PC-9 (cell line): Measurements from ENCODE around the gene CAPN13. TPM values are rescaled to one million over a fixed set of nuclear protein-coding genes. Genes with fewer than 3 reads are reported as not detected.

ENCODE experiments used
- BruUV-seq: library from RNA; stranded (reverse); fragments of 400-500 nt; replicated peaks from 2 replicates; lab custom pipeline; 2021; lab: Mats Ljungman, UMichigan
- CTCF ChIA-PET: fragments of 300-600 bp; sonication (Branson Sonifier 250); formaldehyde crosslinking; loops from one replicate; lab custom pipeline; 2022; ENCODE audit warnings: antibody characterized with exemption; lab: Charles Lee
- POLR2A ChIA-PET: fragments of 300-600 bp; sonication (Branson Sonifier 250); formaldehyde crosslinking; loops from one replicate; lab custom pipeline; 2022; ENCODE audit warnings: antibody characterized with exemption; ENCODE audit not compliant: unreplicated experiment; lab: Charles Lee
- DNase-seq, 2 experiments: peaks; one replicate each; pipeline versions ENCODE4 v3.0.0 to v3.0.0-alpha.2; 2015 to 2022; ENCODE audit warnings: mixed read lengths in 1 of 2
- H2AFZ ChIP-seq: fragments of 200-600 bp; sonication (generic); 2 replicates; pipeline ENCODE4 v1.8.1; 2017; ENCODE audit warnings: antibody characterized with exemption
- H3F3A ChIP-seq: fragments of 200-600 bp; sonication (generic); 2 replicates; pipeline ENCODE4 v1.8.1; 2017; ENCODE audit warnings: antibody characterized with exemption, mild to moderate bottlenecking, low read depth; ENCODE audit not compliant: insufficient read depth
- H3K27ac ChIP-seq: fragments of 200-600 bp; sonication (generic); 2 replicates; pipeline ENCODE4 v1.6.1; 2016; ENCODE audit warnings: mixed run types
- H3K27me3 ChIP-seq: fragments of 200-600 bp; sonication (generic); 2 replicates; pipeline ENCODE4 v1.6.1; 2016; ENCODE audit warnings: low read depth, mixed run types; ENCODE audit not compliant: insufficient read depth
- H3K36me3 ChIP-seq: fragments of 200-600 bp; sonication (generic); 2 replicates; pipeline ENCODE4 v1.6.1; 2016; ENCODE audit warnings: low read depth, mixed run types
- H3K4me1 ChIP-seq: fragments of 200-600 bp; sonication (generic); replicated peaks from 2 replicates; pipeline ENCODE4 v1.6.1; 2016; ENCODE audit warnings: mixed run types; ENCODE audit not compliant: insufficient read depth
- H3K4me2 ChIP-seq: fragments of 200-600 bp; sonication (generic); 2 replicates; pipeline ENCODE4 v1.6.1; 2017; ENCODE audit warnings: mixed run types
- H3K4me3 ChIP-seq: fragments of 200-600 bp; sonication (generic); 2 replicates; pipeline ENCODE4 v1.6.1; 2016; ENCODE audit warnings: mixed run types
- H3K79me2 ChIP-seq: fragments of 200-600 bp; sonication (generic); 2 replicates; pipeline ENCODE4 v1.6.1; 2017; ENCODE audit warnings: low read depth, mixed run types
- H3K9me2 ChIP-seq: fragments of 200-600 bp; sonication (generic); 2 replicates; pipeline ENCODE4 v1.8.1; 2017; ENCODE audit warnings: mild to moderate bottlenecking; ENCODE audit not compliant: insufficient read depth
- H3K9me3 ChIP-seq: fragments of 200-600 bp; sonication (generic); 2 replicates; pipeline ENCODE4 v1.8.1; 2016; ENCODE audit warnings: low read depth; ENCODE audit not compliant: insufficient read depth
- H4K20me1 ChIP-seq: fragments of 200-600 bp; sonication (generic); 2 replicates; pipeline ENCODE4 v1.8.1; 2017; ENCODE audit not compliant: insufficient read depth
- CTCF ChIP-seq: fragments of 200-600 bp; sonication (generic); conservative IDR thresholded peaks from 2 replicates; pipeline ENCODE4 v1.6.1; 2017; ENCODE audit warnings: mixed run types, antibody characterized with exemption, mild to moderate bottlenecking, moderate library complexity
- EZH2 ChIP-seq: fragments of 200-600 bp; sonication (generic); IDR thresholded peaks from 2 replicates; pipeline ENCODE4 v1.8.0; 2017; ENCODE audit warnings: antibody characterized with exemption, low read depth
- intact Hi-C: fragments of 100-400 bp; cut with micrococcal nuclease; formaldehyde crosslinking; loops from one replicate; pipeline ENCODE4 v1.10.0; 2022; ENCODE audit not compliant: unreplicated experiment
- total RNA-seq: library from RNA; stranded (reverse); gene quantifications from 2 replicates; pipeline ENCODE4 v1.2.3, GENCODE V29; 2021

CAPN13 gene
- total RNA-seq, 1 experiment from 2014 or later, result 1.5 TPM

DNA sequence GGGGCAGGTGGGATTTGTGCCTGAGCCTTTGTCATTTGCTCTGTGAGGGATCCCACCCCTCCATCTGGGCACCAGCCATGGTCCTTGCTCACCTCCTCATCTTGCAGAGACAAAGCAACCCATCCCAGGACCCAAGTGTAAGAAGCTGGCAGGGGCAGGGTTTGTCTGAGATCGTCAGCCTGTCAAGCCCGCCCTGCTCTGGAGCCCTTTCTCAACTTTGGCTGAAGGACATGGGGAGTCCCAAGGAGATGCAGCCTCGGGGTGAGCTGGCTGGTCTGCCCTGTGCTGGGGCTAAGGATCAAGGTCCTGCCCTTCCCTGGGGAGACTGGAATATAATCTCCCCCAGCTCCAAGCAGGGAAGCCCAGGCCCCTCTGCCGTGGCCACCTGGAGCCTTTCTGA lies 86.0 kb downstream of the CAPN13 start:
- Histone ChIP-seq H3F3A (no peaks in the 10 kb centered on the region), H3K9me3 (no peaks in the 10 kb centered on the region), H3K79me2 (no peaks in the 10 kb centered on the region), H4K20me1 (no peaks in the 10 kb centered on the region), H3K4me1 (no peaks in the 10 kb centered on the region), H2AFZ (no peak overlapping the region), H3K9me2 (no peaks in the 10 kb centered on the region), H3K4me3 (no peak overlapping the region), H3K4me2 (no peak overlapping the region), H3K27ac (no peak overlapping the region), H3K27me3 (no peaks in the 10 kb centered on the region), H3K36me3 (no peaks in the 10 kb centered on the region)
- DNase-seq, result no peak
- ChIA-PET POLR2A (no interaction called here), CTCF (no interaction called here)
- no peak for TF ChIP-seq EZH2
- TF ChIP-seq CTCF, result no peak
- no TSS peak for BruUV-seq
- intact Hi-C loops, result no loop called here

DNA sequence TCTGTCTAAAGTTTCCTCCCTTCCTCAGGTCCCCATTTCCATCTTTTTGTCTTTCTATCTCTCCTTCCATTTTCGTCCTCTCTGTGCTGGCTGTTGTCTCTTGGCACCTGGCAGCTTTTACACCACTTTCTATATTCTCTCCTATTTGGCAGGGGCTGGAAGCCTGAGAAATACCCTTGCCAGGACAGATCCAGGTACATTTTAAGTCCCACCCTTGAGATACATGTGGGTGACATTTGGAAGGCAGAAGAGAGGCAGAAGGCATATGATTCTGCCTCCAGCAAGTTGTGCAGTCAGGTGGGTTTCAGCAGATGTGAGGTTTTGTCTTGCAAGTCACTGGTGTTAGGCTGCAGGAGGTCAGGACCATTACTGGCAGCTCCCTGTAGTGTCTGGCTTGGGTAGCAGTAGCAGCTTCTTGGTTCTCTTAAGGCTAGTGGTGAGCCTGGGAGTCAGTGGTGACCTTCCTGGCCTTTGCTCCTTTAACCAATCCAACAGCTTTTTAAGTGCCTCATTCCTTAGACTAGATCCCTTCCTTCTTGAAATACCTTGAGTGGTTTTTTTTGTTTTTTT lies 90.1 kb downstream of the CAPN13 start:
- H4K20me1 ChIP-seq, result no peaks in the 10 kb centered on the region
- no peaks in the 10 kb centered on the region for H3K36me3 ChIP-seq
- H3K4me3 ChIP-seq, result no peak overlapping the region
- H2AFZ ChIP-seq, result no peak overlapping the region
- intact Hi-C loops, result loop anchor here (10.0 kb wide), 2 partner anchors 718 to 1118 kb away; no protein-coding TSS in a partner anchor
- H3K4me2 ChIP-seq, result no peak overlapping the region
- no peaks in the 10 kb centered on the region for H3K79me2 ChIP-seq
- no peaks in the 10 kb centered on the region for H3K4me1 ChIP-seq
- CTCF ChIA-PET, result no interaction called here
- H3K9me2 ChIP-seq, result no peaks in the 10 kb centered on the region
- no peak for DNase-seq
- POLR2A ChIA-PET, result no interaction called here
- H3K9me3 ChIP-seq, result no peaks in the 10 kb centered on the region
- no peaks in the 10 kb centered on the region for H3F3A ChIP-seq
- H3K27ac ChIP-seq, result no peak overlapping the region
- TF ChIP-seq EZH2 (no peak), CTCF (no peak)
- BruUV-seq, result no TSS peak
- no peaks in the 10 kb centered on the region for H3K27me3 ChIP-seq

GRCh38 chr2:30716123-30716900 lies 90.9 kb downstream of the CAPN13 start:
- no peak overlapping the region for H2AFZ ChIP-seq
- H3K4me1 ChIP-seq, result no peaks in the 10 kb centered on the region
- H3K9me3 ChIP-seq, result no peaks in the 10 kb centered on the region
- intact Hi-C loops, result loop anchor here (10.0 kb wide), 2 partner anchors 718 to 1118 kb away; no protein-coding TSS in a partner anchor
- BruUV-seq, result no TSS peak
- no peak overlapping the region for H3K27ac ChIP-seq
- H3K79me2 ChIP-seq, result no peaks in the 10 kb centered on the region
- no peaks in the 10 kb centered on the region for H3K9me2 ChIP-seq
- H3K4me2 ChIP-seq, result no peak overlapping the region
- H3K36me3 ChIP-seq, result no peaks in the 10 kb centered on the region
- ChIA-PET POLR2A (no interaction called here), CTCF (no interaction called here)
- no peak for DNase-seq
- H4K20me1 ChIP-seq, result no peaks in the 10 kb centered on the region
- no peak overlapping the region for H3K4me3 ChIP-seq
- TF ChIP-seq EZH2, result no peak
- TF ChIP-seq CTCF, result no peak
- H3K27me3 ChIP-seq, result no peaks in the 10 kb centered on the region
- H3F3A ChIP-seq, result no peaks in the 10 kb centered on the region
